NCI-H510A (cell line): Measurements from ENCODE around the gene PTGDR.

Experiments
- DNase-seq: peaks from one replicate; lab custom pipeline; 2025; lab: John Stamatoyannopoulos, UW

Gene PTGDR

DNA sequence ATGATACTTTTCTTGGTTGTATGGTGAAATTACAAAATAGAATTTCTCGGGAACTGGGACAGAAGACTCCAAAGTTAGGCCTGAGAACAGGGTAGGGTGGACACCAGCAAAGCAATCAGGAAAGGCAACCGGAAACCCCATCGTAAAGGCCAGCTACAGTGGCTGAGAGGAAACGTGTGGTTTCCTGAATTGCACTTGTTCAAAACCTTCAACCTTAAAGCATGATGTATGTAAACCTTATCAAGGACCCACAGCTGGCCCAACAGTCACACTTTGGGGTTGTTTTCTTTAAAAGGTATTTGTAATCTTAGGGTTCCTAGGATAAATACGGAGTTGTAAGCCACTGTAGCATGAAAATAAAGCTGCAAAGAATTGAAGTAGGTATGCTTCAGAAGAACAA, 2.2 kb upstream of the PTGDR start:
- no peak for DNase-seq

GRCh38 chr14:52266179-52266578, 1.3 kb upstream of the PTGDR start:
- DNase-seq: no peak

DNA sequence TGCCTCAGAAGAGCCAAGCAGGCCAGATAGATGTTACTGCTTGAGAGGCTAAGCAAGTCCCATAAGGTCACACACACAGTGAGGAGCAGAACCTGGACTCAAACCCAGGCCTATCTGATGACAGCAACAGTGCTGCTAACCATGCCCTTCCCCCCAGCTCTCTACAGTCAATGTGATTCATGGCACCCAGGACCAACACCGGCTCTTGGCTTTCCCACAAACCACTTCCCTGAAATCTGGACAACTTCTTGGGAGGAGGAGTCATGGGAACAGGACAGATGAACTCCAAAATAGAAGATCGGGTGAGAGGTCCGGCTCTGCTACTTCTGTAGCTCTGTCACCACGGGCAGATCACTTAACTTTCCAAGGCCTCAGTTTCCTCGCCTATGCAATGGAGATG, 716 bp upstream of the PTGDR start:
- DNase-seq: no peak

GRCh38 chr14:52268279-52269061, 972 bp downstream of the PTGDR start:
- DNase-seq: no peak

DNA sequence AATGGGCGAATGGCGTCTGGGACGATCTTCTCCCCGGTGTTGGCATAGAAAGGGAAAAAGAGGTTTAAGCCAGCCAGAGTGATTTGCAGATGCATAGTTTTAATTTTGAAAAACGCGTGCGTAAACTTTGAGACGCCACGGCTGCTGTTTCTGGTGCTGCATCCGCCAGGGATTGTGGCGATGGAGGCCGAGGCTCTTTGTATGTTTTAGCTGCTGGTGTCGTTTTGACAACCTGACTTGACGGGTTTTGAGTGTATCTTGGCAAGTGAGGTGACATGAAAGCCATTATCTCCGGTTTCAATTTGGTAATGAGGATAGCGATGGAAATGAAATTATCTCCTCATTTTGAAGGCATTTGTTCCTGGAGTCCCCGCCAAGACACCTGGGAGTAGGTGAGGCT, 1.6 kb downstream of the PTGDR start:
- DNase-seq: no peak

- DNase-seq: no peak
These were observed 2.5 kb downstream of the PTGDR start for GRCh38 chr14:52269982-52270381.

GRCh38 chr14:52271538-52271937, 4.0 kb downstream of the PTGDR start:
- no peak for DNase-seq

- no peak for DNase-seq
These were observed 4.9 kb downstream of the PTGDR start for GRCh38 chr14:52272375-52272774.

- no peak for DNase-seq
These were observed 7.9 kb downstream of the PTGDR start for GRCh38 chr14:52275372-52275771.

GRCh38 chr14:52277552-52277951, 10.1 kb downstream of the PTGDR start:
- no peak for DNase-seq

- DNase-seq: no peak
These were observed 11.9 kb downstream of the PTGDR start for GRCh38 chr14:52279408-52279807.

DNA sequence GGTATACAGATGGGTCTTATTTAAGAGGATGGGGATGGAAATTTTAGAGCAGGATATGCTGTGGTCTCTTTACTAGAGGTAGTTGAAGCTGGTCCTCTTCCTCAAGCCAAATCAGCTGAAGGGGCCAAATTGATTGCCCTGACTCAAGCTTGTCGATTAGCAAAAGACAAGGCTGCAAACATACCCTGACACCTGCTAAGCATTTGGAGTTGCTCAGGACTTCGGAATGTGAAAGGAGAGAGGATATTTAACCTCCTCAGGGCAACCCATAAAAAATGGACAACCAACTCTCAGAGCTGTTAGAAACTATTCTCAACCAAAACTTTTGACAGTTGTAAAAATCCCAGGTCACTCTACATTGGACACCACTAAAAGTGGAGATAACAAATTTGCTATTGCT, 15.6 kb downstream of the PTGDR start:
- no peak for DNase-seq

- DNase-seq: no peak
These were observed 19.5 kb downstream of the PTGDR start for GRCh38 chr14:52286661-52287649.

GRCh38 chr14:52296378-52296777, 28.9 kb downstream of the PTGDR start:
- DNase-seq: no peak

DNA sequence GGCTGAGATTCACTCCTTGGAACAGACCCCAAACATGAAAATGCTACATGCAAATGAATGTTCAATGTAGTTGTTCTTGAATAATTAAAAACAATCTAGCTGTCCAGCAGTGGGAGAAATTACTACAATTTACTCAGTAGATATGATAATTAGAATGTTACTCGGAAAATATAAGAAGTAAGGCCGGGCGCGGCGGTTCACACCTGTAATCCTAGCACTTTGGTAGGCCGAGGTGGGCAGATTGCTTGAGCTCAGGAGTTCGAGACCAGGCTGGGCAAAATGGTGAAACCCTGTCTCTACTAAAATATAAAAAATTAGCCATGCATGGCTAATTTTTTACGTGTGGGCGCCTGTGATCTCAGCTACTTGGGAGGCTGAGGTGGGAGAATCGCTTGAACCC, 31.3 kb downstream of the PTGDR start:
- no peak for DNase-seq

DNA sequence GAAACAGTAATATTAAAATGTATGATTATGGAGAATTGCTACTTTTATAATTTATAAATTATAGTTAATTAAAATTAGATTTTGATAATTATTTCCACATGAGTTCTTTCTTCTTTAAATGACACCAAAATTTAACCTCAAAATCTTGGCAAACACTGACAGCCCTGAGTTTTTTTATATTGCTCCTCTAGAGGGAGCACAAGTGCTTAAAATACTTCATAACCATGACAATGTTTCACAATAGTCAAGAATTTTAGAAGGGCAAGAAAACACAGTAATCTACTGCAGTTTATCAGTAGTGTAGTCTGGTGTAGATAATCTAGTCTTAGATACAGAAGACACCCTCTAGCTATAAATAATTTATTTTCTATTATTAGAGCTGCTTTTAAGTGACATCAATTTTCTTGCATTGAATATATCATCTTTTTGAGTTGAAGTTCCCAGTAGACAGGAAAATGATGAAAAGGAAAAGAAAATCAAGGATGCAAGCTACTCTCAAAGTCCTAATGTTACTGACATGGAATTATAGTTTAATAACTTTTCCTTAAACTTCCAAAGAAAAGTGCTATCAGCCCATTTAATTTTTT, 32.3 kb downstream of the PTGDR start:
- DNase-seq: no peak

DNA sequence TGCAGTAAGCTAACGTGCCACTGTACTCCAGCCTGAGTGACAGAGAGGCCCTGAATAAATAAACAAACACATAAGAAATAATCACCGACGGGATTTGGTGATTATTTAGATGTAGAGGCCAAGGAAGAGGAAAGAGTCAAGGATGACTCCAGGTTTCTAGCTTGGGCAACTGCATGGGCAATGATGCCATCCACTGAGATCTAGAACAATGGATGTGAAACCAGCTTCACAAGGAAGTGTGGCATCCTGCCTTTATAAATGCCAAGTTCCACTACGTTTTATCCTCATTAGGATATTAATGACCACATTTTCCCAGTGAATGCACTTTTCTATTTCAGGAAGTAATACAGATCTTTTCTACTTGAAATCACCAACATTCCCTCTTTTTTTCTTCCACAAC, 35.7 kb downstream of the PTGDR start:
- DNase-seq: no peak

DNA sequence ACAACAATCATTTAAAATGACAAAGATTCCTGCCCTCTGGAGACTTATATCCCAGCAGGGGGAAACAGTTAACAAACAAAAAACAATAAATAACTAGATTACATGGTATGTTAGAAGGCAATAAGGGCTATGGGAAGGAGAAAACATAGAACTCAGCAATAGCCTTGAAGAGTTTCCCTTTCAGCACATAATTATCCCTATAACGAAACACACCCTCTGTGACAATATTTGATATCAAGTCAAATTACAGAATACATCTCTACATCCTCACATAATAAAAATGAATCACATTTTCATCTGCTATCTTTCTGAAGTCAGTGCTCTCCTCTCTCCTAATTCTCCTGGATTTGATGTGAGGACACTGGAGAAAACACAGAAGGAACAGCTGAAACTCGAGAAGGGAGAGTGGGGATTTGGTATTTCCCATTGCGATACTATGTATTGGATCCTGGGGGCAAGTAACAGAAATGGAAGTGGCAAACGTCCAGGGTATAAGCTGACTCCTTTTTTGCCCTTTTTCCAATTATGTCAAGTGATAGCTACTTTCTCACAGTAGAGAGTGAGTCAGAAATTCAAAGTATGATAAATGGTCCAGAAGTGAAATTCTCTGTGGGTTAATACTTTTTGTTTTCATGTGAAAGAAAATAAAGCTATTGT, 36.9 kb downstream of the PTGDR start:
- no peak for DNase-seq

DNA sequence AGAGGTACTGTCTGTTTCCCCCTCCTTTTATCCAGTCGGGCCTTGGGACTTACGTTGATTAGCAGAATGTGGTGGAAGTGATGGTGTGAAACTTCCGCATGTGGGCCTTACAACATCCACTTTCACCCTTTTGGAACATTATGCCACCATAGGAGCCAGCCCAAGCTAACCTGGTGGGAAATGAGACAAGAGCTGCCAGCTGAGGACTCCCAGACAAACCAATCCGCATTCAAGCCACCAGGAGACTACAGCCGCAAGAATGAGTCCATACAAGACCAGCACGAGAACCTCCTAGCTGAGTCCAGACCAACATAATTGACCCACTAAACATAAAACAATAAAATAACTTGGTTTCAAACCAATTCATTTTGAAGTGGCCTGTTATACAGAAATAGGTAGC, 37.5 kb downstream of the PTGDR start:
- DNase-seq: no peak

GRCh38 chr14:52307376-52307775, 39.9 kb downstream of the PTGDR start:
- no peak for DNase-seq

GRCh38 chr14:52307905-52308304, 40.4 kb downstream of the PTGDR start:
- no peak for DNase-seq

- no peak for DNase-seq
These were observed 43.0 kb downstream of the PTGDR start for GRCh38 chr14:52310541-52310940.
